HL-60 (cell line): ENCODE results near the gene KRT77.

Experiments used
- CTCF ChIP-seq: IDR thresholded peaks from one replicate; pipeline ENCODE4 v1.5.1; 2011; ENCODE audit warnings: low read length, control low read depth, inconsistent platforms; ENCODE audit not compliant: insufficient read depth
- GABPA ChIP-seq: IDR thresholded peaks from 2 replicates; pipeline ENCODE4 v1.6.1; 2012; ENCODE audit warnings: low read depth
- POLR2AphosphoS5 ChIP-seq: IDR thresholded peaks from 2 replicates; pipeline ENCODE4 v1.6.1; 2012; ENCODE audit warnings: low read depth
- SPI1 ChIP-seq: IDR thresholded peaks from 2 replicates; pipeline ENCODE4 v1.6.1; 2012; ENCODE audit warnings: low read depth, mild to moderate bottlenecking, borderline replicate concordance
- TF ChIP-seq, protein P1 (sequence below): IDR thresholded peaks from 2 replicates; pipeline ENCODE4 v1.6.1; 2012; ENCODE audit warnings: low read depth; ENCODE audit not compliant: insufficient replicate concordance

DNA sequence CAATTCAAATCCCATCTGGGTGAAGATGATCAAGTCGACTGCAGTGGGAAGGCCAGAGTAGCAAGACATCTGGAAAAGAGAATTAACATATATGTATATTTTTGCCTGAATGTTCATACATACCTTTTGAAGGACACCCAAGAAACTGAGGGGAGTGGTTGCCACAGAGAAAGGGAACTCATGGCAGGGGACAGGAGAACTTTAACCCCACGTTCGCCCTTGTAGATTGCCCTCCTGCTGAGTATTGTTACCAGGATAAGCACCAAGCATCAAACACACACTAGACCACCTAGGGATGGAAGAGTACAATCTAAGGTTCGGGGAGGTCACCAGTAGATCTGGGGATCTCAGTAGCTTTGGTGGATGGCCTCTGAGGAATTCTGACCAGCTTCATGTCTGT lies 32.8 kb downstream of the KRT77 start:
- TF ChIP-seq CTCF (no peak), POLR2AphosphoS5 (no peak), SPI1 (no peak), GABPA (no peak)
- TF ChIP-seq, protein P1, sequence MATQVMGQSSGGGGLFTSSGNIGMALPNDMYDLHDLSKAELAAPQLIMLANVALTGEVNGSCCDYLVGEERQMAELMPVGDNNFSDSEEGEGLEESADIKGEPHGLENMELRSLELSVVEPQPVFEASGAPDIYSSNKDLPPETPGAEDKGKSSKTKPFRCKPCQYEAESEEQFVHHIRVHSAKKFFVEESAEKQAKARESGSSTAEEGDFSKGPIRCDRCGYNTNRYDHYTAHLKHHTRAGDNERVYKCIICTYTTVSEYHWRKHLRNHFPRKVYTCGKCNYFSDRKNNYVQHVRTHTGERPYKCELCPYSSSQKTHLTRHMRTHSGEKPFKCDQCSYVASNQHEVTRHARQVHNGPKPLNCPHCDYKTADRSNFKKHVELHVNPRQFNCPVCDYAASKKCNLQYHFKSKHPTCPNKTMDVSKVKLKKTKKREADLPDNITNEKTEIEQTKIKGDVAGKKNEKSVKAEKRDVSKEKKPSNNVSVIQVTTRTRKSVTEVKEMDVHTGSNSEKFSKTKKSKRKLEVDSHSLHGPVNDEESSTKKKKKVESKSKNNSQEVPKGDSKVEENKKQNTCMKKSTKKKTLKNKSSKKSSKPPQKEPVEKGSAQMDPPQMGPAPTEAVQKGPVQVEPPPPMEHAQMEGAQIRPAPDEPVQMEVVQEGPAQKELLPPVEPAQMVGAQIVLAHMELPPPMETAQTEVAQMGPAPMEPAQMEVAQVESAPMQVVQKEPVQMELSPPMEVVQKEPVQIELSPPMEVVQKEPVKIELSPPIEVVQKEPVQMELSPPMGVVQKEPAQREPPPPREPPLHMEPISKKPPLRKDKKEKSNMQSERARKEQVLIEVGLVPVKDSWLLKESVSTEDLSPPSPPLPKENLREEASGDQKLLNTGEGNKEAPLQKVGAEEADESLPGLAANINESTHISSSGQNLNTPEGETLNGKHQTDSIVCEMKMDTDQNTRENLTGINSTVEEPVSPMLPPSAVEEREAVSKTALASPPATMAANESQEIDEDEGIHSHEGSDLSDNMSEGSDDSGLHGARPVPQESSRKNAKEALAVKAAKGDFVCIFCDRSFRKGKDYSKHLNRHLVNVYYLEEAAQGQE, result no peak
